Cardiac septum (tissue), 1 donor: ENCODE data around the gene ADAP1. TPM values are rescaled to one million over a fixed set of nuclear protein-coding genes. Genes with fewer than 3 reads are reported as not detected.
A peak's percentile ranks its signal among the peaks of the same experiment; 100 is the strongest.

ENCODE experiments used
- DNase-seq: peaks from one replicate; pipeline ENCODE4 v3.0.0-alpha.2; 2020; ENCODE audit warnings: low spot score
- intact Hi-C: fragments of 100-400 bp; cut with DNase I; formaldehyde crosslinking; loops from one replicate; pipeline ENCODE4 v1.14.0; 2022
- total RNA-seq: library from RNA; stranded (reverse); fragmentation: NEBNext Ultra II Directional; extraction: Animal tissue kit (Norgen Biotek cat#: 25700); gene quantifications from one replicate; pipeline ENCODE4 v1.2.1, GENCODE V29; 2021
- donor health status: DM: no; HTN: no; CAD: no.

The ADAP1 gene
- total RNA-seq, 1 donor from 2014 or later: 12.5 TPM

- DNase-seq: peak; percentile 86
- intact Hi-C loops: no loop called here
Observed at GRCh38 chr7:901388-902154, 52.9 kb downstream of the ADAP1 start.

DNA sequence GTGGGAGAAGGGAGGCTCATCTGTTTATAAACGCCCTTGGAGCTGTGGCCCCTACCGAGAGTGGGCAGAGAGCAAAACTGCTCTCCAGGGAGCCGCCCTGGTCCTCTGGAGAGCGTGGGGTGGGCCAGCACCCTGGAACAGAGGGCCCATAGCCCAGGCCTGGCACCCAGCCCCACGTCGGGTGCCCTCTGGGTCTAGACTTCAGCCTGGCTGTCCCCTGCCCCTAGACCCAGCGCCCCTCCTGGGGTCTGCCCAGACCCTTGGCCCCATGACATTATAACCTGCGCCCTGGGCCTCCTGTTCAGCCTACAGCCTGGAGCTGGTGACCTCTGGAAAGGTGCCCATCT, 53.5 kb downstream of the ADAP1 start:
- no peak for DNase-seq
- intact Hi-C loops: no loop called here

- intact Hi-C loops: no loop called here
- DNase-seq: no peak
Observed at GRCh38 chr7:900331-901040, 54.0 kb downstream of the ADAP1 start.

- intact Hi-C loops: no loop called here
Observed at GRCh38 chr7:899806-900205, 54.7 kb downstream of the ADAP1 start.

DNA sequence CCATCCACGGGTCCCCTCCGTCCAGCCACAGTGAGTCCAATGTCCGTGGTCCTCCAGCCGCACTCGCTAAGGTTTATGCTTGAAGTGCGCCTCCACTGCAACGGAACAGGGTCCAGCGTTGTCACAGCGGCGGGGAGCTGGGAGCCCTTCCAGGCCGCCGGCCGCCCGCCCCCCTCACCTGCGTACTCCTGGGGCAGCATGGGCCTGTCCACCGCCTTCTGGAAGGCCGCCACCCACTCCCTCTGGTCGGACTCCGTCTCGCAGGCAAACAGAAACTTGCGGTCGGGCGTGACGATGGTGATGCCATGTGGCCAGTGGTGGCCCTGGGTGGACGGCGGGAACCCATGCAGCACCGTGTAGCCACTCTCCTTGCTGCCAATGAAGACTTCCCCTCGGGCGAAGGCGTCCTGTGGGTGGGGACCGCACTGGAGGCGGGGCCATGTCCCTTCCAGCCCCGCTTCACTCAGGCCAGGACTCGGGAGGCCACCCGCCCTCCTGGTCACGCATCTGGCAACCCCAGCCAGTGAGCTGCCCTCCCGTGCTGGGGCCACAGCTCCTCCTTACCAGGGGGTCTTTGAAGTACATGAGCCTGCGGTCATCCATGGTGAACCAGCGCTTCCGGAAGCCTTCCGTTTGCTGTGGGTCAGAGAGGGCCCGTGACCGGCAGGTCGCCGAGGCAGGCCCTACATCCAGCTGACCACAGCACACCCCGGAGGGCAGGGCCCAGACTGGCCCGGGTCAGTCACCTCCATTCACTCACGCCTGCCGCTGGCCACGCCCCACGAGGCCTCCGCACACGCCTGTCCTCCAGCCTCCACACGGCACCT, 55.4 kb downstream of the ADAP1 start:
- DNase-seq: no peak
- intact Hi-C loops: no loop called here

More at GRCh38 chr7:899806-900205, 54.7 kb downstream of the ADAP1 start:
- DNase-seq: no peak

DNA sequence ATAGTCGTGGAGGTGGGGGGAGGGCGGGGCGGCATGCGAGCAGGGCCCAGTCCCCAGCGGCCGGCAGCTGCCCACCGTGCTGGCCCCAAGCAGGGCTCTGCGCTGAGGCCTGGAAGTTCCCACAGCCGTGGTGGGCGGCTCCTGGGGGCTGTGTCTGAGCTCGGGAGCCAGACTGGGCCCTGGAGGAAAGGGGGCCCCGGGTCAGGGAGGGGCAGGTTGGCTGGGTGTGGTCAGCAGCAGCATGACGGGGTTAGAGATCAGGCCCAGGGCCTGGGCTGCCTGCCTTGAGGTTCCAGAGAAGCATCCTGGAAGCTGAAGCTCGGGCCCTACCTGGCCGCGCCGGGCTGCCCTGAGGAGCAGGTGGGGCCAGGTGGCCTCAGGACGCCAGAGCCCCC, 56.0 kb downstream of the ADAP1 start:
- DNase-seq: no peak
- intact Hi-C loops: no loop called here

DNA sequence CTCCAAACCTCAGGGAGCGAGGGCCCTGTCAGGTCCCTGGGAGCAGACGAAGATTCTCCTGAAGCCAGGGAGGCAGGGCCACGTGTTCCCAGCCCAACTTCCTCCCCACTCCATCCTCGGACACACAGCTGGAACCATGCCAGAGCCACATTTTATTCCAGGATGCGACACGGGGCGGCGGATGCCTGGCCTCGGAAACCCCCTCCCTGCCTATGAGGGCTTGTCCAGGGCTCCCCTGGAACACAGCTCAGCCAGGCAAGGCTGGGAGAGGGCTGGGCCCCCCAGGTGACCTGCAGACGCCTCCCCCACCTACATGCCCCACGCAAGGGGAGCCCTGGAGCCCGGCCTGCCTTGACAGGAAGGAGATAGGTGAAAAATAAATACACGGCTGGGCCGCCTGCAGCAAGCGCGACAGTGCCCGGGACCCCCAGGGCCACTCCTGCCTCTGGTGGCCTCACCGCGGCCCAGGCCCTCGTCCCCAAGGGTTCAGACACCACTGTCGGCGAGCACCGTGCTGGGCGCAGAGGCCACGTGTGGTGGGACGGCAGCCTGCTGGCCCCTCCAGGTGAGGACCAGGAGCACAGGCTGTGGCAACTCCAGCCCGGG, 56.6 kb downstream of the ADAP1 start:
- no peak for DNase-seq
- intact Hi-C loops: no loop called here

GRCh38 chr7:897086-897485, 57.4 kb downstream of the ADAP1 start:
- intact Hi-C loops: no loop called here
- no peak for DNase-seq

GRCh38 chr7:896346-897075, 58.0 kb downstream of the ADAP1 start:
- DNase-seq: no peak
- intact Hi-C loops: no loop called here

DNA sequence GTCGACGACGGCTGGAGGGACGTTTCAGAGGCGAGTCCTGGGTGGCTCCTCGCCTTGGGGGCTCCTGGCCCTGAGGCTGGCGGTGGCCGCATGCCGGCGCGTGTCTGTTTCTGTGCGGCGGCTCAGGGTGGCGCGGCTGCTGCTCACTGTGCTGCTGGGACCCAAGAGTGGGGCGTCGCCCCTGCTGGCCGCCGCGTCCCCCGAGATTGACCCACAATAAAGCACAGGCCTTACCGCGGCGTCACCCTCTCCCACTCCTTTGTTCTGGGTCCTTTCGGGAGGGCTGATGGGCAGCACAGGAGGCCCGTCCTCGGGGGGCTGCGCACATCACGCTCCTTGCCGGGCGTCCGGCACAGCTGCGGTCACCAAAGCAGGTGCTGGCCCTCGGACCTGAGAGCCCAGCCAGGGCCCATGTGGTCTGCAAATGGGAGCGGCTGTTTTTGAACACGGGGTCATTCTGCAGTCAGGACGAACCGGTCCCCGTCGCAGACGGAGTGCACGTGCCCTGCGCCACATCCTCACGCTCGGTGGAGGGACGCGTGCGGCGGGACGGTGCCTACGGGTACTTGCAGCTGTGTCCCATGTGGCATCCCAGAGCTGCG, 58.9 kb downstream of the ADAP1 start:
- intact Hi-C loops: no loop called here
- DNase-seq: no peak

DNA sequence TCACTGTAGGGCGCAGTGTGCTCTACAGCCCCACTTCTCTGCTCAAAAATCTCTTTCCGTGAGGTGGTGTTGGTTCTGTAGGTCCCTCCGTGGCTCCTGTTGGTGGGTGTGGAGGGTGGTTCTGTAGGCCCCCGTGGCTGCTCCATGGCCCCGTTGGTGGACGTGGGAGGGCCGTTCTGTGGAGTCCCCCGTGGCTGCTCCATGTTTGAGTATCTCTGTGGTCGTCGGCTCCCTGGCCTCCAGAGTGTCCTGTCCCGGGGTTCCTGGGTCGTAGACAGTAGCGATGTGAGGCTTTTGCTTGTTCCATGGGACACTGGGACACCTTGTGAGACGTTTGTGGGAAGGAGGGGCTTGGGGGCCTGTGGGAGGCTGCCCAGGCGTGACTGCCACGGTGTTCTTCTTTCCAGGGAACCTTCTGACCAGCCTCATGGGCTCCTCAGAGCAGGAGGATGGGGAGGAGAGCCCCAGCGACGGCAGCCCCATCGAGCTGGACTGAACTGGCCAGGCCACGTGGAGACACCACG, 59.5 kb downstream of the ADAP1 start:
- DNase-seq: no peak
- intact Hi-C loops: no loop called here

- DNase-seq: no peak
- intact Hi-C loops: no loop called here
Observed at GRCh38 chr7:894164-894867, 60.2 kb downstream of the ADAP1 start.

- intact Hi-C loops: no loop called here
- DNase-seq: no peak
Observed at GRCh38 chr7:893686-894085, 60.8 kb downstream of the ADAP1 start.

DNA sequence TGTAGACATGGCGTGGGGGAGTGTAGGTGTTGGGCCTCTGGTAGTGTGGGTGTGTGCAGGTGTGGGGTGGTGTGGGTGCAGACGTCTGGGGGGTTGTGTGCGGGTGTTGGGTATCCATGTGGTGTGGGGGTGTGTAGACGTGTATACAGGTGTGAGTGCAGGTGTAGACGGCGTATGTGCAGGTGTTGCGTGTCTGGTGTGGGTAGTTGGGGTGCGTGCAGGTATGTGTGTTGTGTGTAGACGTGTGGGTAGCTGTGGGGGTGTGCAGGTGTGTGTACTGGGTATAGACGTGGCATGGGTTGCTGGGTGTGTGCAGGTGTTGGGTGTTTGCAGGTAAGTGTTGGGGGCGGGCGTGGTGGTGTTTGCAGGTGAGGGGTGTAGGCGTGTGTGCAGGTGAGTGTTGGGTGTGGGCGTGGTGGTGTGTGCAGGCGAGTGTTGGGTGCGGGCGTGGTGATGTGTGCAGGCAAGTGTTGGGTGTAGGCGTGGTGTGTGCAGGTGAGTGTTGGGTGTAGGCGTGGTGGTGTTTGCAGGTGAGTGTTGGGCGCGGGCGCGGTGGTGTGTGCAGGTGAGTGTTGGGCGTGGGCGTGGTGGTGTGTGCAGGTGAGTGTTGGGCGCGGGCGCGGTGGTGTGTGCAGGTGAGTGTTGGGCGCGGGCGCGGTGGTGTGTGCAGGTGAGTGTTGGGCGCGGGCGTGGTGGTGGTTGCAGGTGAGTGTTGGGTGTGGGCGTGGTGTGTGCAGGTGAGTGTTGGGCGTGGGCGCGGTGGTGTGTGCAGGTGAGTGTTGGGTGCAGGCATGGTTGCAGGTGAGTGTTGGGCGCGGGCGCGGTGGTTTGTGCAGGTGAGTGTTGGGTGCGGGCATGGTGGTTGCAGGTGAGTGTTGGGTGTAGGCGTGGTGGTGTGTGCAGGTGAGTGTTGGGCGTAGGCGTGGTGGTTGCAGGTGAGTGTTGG, 61.6 kb downstream of the ADAP1 start:
- no peak for DNase-seq
- intact Hi-C loops: no loop called here

GRCh38 chr7:891805-892204, 62.7 kb downstream of the ADAP1 start:
- DNase-seq: no peak
- intact Hi-C loops: no loop called here

DNA sequence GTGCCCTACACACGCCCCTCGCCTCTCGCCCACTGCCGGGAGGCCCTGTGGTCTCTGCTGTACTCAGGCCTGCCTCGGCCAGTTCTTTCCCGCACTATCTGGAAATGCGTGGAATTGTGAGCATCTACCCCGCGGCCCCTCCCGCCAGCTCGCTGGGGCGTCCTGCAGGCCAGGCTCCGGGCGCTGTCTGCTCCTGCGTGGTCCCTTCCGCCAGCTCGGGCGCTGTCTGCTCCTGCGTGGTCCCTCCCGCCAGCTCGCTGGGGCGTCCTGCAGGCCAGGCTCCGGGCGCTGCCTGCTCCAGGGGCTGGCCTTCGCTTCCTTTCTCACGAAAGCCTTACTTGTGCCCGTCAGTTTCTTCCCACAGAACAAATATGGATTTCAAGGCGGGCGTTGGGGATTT, 63.2 kb downstream of the ADAP1 start:
- intact Hi-C loops: no loop called here
- no peak for DNase-seq

DNA sequence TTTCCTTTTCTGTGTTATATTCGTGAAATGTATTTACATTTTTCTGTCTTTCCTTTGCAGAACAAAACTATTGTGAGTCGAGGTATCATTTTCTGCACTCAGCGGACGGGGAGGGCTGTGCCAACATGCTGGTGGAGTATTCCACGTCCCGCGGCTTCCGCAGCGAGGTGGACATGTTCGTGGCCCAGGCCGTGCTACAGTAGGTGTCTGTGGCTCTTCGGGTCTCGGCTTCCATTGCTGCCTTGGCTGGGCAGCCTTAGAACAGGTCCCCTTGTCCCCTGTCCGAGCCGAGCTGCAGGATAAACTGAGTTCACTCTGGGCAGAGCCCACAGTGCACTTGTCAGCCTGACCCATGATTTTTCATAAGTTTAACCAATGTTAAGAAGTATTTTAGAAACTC, 63.6 kb downstream of the ADAP1 start:
- intact Hi-C loops: no loop called here
- no peak for DNase-seq
